Measurements from ENCODE around the gene FOXR1.
A peak's percentile ranks its signal among the peaks of the same experiment; 100 is the strongest.

The FOXR1 gene, protein sequence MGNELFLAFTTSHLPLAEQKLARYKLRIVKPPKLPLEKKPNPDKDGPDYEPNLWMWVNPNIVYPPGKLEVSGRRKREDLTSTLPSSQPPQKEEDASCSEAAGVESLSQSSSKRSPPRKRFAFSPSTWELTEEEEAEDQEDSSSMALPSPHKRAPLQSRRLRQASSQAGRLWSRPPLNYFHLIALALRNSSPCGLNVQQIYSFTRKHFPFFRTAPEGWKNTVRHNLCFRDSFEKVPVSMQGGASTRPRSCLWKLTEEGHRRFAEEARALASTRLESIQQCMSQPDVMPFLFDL

DNA sequence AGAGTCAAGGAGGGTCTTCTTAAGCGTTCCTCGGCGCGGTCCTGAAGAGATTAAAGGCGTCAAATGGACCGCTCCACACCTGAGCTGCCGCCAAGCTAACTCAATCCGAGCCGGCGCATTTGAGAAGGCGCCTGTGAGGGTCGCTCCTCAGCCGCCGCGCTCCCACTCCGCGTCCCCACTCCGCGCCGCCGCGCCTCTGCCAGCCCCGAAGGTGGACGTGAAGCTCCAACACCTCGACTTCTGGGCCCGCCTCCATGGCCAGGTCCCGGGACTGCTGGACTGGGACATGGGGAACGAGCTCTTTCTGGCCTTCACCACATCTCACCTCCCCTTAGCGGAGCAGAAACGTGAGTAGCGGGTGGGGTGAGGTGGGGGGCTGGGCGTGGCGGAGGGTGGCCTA is at the start of gene FOXR1:
TSS of gene FOXR1 (plus strand) at position 116 of the 400 bp plus-strand sequence. CDS start at position 287, 171 bp downstream.
- no peak for DNase-seq

DNA sequence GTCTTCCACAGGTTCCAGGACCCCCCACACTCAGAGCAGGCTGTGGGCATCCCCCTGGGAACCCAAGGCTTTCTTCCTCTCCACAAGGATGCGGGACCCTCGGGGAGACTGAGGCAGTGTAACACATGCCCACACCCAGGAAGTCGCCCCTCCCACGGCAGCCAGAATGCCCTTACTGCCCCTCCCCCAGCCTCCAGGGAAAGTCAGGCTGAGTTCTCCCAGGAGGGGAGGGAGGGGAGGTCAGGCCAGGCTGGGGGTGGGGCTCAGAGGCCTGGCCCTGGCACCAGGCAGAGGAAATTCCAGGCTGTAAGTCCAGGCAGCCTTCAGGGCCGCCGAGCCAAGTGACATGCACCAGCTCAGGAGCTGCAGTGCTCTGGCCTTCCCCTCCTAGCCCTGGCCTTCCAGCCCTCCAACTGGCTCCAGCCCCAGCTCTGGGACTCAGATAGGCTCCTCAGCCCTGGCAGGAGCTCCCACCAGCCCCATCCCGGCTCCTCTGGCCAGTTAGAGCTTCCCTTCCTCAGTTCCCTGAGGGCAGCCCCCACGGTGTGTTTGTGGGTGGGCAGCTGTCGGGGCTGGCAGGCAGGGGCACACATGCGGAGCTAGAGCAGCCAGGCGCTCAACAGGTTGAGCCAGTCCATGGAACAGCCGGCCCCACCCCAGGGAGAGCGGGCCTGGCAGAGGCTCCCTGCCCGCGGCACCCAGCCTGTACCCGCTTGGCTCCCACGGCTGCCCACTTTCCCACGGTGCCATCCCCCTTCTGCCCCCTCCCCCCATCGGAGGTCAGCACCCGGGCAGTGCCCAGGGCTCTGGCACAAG is 49.4 kb upstream of the FOXR1 start:
- peak; percentile 61 to 86 (median 64) for DNase-seq

DNA sequence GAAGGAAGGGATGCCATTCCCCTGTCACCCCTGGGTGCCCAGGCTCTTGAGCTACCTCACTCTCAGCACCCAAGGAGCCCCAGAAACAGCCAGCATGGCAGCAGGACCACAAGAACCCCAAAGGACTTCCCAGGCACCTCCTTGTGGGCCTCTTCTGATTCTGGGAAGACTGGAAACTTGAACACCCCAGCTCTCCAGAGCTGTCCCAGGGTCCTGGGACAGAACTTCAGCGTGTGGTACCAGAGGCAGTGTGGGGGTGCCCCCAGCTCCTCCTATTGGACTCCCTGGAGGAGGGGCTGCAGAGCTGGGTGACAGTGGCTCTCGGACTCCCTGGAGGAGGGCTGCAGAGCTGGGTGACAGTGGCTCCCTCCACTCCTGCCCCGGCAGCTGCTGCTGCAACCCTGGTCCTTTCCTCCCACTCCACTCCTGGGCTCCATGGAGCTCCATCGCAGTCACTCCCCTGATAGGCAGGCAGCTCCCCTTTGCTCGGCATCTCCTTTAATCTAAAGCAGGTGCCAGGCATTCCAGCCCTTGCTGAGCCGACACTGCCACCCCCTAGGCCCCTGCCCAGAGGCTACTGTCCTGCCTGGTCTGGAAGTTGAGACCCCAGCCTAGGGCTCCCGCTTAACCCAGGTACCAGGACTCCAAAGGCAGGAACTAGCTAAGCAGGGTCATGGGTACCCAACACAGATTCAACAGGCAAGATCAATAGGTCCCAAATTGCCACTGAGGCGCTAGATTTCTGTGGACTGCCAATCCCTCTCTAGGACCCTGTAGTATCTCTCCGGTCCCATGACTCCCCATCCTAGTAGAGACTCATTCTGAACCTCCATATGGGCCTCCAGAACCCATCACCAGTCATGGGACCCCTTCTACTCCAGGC is 48.6 kb upstream of the FOXR1 start:
- no peak for DNase-seq

GRCh38 chr11:118923721-118924587 is 47.6 kb upstream of the FOXR1 start:
- DNase-seq = no peak

GRCh38 chr11:118924591-118925585 is 46.7 kb upstream of the FOXR1 start:
- peak in 2 of 3 donors; percentile 44 to 63 for DNase-seq

DNA sequence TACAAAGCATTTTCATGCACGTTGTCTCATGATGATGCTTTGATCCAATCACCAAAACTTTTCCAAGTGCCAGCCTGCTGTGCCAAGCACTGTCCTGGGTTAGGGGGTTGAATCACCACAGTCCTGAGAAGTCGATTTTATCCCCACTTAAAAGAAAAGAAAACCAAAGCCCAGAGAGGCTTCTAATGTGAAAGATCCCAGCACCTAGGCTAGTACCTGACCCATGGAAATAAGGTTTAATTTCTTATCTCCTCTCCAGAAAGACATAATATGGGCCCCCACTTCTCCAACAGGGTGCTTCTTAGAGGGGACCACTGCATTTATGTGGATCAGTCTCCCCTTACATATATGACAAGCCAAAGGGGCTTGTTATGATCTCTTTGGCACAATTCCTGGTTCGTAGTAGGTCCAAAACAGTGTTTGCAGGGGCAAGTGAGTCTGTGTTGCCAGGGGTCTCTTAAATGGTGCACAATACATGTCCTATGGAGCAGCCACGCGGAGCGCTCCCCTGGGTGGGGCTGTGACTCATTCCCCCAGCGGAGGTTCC is 43.9 kb upstream of the FOXR1 start:
- no peak for DNase-seq

DNA sequence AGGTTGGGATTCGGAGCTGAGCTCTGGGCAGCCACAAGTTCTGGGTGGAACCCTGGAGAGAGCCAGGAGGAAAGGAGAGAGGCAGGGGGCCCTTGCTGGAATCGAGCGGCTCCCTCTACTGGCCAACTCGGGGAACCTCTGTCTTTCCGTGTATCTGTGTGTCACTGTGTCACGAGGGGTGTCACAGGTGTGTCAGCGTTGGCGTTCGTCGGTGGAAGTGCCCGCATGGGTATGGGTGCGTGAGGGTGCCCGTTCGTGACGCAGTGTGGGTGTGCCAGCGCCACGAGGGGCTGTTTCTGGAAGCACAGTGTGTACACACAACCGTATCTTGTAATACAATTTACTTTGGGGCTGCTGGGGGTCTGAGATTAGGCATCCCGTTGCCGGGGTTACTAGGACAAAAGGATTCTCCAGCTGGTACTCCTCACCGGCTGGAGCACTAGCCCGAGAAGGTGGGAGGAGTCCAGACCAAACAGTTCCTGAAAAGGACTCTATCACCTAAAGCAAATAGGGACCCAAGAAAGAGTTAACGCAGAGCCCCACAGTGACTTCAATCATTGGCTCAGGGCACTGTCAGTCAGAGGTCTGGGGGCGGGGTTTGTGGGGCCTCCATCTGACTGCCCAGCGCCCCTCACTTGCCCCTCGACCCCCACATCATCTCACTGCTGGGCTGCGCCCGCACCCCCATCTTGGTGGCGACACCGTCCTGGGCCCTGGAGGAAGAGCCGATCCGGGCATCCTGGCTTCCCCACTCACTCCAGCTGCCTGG is 43.3 kb upstream of the FOXR1 start:
- DNase-seq = peak; percentile 84 to 88 (median 87)

DNA sequence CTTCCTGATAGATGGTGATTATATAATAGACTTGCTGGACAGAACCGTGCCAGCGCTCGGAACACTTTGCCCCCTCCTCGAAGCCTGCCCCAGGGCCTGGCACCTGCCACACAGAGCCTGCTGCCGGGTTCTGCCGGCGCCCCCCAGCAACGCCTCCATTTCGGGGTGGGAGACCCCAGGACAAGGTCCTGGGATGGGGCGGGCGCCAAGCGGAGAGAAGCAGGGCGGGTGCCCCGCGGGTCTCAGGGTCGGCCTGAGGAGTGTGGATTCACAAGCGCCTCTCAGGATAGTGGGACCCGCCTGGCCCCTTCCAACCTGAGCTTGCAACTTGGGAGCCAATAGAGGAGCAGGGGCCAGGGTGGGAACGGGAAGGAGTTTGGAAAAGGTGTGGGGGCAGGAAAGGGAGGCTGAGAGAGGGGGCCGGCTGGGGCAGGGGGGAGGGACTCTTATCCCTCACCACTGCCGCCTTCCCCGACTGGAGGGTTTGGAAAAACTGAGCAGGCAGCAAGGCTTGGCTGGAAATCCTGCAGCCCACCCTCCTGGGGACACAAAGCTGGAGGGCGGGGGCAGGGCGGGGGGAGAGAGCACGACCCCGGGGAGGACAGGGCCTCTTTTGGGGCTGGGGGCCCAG is 42.6 kb upstream of the FOXR1 start:
- DNase-seq = peak in 1 of 3 donors; percentile 64

- DNase-seq = peak; percentile 61 to 81 (median 66)
These were observed 42.0 kb upstream of the FOXR1 start for GRCh38 chr11:118929501-118930093.

DNA sequence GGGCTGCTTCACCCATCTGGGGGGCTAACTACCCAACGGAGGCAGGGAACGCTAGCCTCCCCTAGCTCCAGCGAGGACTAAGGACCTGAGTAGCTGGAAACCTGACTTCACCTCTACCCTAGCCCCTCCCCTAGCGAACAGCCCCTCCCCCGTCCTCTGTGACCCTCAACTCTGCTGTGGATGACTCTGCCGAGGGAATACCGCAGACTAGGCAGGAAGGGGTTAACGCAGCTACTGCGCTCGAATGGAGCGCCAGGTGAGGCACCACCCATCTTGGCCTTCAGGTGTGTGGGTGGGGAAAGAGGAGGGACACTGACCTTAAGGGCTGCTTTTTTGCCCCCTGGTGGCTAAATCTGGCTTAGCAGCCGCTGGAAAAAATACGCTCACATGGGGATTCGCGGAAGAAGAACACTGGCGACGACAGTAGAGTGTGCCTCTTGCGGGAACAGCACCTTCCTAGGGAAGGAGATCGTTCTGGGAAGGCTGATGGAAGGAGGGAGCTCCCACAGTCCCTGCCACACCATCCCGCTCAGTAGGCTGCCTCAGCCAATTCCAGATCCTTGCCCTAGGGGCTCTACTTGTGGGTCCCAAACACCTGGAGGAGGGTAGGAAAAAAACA is 41.4 kb upstream of the FOXR1 start:
- peak; percentile 88 to 89 (median 88) for DNase-seq

DNA sequence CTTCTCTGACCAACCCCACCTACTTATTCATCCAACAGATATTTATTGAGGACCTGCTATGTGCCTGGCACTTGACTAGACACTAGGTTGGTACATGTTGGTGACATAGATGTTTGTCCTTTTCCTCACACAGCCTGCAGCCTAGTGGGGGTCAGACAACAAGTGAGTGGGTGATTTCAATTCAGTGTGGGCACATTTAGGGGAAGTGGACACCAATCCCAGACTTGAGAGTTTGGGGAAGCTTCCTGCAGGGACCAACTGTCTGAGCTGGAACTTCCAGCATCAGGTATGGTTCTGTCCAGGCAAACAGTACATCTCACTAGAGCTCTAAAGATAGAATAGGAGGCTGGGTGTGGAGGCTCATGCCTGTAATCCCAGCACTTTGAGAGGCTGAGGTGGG is 40.0 kb upstream of the FOXR1 start:
- peak in 1 of 3 donors; percentile 40 for DNase-seq

DNA sequence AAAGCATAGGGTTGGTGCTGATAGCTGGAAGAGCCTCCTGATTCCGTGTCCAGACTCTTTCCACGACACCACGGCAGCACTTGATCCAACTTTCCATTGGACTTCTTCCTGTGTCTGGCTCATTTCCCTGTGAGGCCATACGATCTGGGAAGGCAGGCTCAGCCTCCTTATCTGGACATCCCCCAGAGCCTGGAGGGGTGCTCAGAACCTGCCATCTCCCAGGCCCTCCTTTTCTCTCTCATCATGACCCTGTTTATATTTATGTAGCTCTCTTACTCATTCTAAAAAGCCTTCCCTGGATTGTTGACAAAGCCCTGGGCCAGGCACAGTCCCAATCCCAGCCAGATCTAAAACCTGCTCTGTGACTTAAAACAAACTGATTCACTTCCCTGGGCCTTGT is 38.1 kb upstream of the FOXR1 start:
- DNase-seq = no peak

DNA sequence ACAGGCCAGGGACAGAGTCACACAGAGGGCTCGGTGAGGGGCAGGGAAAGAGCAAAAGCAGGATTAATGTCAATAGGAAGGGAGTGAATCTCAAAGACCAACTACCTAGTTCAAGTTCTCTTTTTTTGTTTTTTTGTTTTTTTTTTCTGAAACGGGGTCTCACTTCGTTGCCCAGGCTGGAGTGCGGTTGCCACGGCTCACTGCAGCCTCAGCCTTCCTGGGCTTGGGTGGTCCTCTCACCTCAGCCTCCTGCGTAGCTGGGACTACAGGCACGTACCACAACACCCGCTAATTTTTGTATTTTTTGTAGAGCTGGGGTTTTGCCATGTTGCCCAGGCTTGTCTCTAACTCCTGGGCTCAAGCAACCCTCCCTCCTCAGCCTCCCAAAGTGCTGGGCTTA is 36.2 kb upstream of the FOXR1 start:
- no peak for DNase-seq

DNA sequence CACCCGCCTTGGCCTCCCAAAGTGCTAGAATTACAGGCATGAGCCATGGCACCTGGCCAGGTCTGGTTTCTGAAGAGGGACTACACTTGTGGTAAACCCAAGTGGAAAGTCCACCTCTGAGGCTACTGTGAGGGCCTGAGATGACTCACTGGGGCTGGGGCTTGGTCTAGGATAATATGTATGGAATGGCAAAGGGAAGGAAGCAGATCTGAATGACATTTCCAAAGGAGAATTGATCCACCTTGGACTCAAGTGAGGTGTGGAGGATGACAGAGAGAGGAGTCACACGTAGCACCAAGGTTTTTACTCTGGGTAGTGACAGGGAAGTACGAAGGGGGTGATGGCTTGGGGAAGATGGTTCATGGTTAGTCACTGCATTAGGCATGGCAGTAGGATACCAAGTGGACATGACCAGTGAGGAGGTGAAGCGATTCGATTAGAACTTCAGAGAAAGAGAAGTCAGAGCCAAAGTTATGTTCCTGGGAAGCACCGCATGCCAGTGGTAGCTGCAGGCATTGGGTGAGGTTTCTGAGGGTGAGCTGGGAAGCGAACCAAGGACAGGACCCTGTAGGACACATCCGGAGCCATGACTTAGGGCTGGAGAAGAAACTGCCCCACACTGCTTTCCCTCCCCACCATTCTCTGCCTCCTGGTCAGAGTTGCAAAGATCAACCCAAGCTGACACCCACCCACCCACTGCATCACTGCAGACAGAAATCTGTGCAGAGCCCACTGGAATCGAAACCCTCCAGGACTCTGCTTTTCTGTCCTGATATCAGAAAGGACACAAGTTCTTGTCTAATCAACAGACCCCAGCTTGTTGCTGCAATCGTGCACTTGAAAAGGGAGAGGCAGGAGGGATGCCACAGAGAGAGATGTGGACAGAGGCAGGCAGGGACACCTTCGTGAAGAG is 32.8 kb upstream of the FOXR1 start:
- DNase-seq = peak in 2 of 3 donors; percentile 20 to 29

GRCh38 chr11:118939404-118939915 is 32.1 kb upstream of the FOXR1 start:
- DNase-seq = no peak

- peak; percentile 72 to 84 (median 73) for DNase-seq
These were observed 31.5 kb upstream of the FOXR1 start for GRCh38 chr11:118939953-118940598.

Data from suppressor macrophage treated with lipopolysaccharide for 1 hour (primary cell).